Choroid plexus epithelial cell (primary cell): Measurements from ENCODE around the gene GRHPR.

Source experiments
- DNase-seq: peaks from one replicate; pipeline ENCODE4 v3.0.0-alpha.2; 2010; ENCODE audit warnings: low read depth
- H3K4me3 ChIP-seq: 2 replicates; pipeline ENCODE4 v1.5.1; 2011; ENCODE audit warnings: low read depth, mild to moderate bottlenecking, control low read depth, low read length, moderate library complexity
- TF ChIP-seq, protein P1 (sequence below): conservative IDR thresholded peaks from 2 replicates; pipeline ENCODE4 v1.5.1; 2011; ENCODE audit warnings: low read depth, mild to moderate bottlenecking, control low read depth, inconsistent platforms, low read length, moderate library complexity

The GRHPR gene

DNA sequence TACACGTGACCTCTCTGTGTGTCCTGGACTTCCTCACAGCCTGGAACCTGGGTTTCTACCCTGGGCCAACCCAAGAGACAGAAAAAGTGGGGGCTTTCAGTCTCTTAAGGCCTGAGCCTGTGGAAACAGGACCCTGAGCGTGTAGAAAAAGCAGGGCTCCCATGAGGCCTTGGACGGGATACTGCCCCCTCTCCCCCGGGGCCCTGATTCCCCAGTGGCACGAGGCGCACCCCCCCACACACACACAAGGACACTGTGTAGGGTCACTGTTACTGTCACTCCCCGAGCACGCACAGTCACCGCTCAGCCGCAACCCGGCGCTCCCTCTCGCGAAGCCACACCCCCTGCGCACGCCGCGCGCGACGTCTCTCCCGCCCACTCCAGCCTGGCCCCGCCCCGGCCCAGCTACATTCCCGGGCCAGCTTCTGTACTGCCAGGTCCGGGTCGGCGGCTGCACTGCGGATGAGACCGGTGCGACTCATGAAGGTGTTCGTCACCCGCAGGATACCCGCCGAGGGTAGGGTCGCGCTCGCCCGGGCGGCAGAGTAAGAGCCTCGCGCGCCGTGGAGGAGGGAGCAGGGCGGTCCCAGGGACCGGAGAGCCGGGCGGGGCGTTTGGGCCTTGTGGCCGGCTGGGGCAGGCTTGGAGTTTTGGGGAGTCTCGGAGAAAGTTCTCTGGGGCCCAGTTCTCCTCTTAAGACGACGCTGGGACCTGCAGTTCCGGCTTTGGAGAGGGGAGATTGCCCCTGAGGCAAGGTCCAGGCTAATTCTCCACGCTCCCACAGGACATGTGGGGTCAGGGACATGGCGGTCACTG is at the start of gene GRHPR:
Gene GRHPR (plus strand): TSS at position 408 of the 816 bp plus-strand sequence. CDS start 55 bp downstream, at position 463.
- H3K4me3 ChIP-seq = peak within 1 kb of the TSS; percentile 89
- peak; percentile 65 for DNase-seq
- TF ChIP-seq, protein P1, sequence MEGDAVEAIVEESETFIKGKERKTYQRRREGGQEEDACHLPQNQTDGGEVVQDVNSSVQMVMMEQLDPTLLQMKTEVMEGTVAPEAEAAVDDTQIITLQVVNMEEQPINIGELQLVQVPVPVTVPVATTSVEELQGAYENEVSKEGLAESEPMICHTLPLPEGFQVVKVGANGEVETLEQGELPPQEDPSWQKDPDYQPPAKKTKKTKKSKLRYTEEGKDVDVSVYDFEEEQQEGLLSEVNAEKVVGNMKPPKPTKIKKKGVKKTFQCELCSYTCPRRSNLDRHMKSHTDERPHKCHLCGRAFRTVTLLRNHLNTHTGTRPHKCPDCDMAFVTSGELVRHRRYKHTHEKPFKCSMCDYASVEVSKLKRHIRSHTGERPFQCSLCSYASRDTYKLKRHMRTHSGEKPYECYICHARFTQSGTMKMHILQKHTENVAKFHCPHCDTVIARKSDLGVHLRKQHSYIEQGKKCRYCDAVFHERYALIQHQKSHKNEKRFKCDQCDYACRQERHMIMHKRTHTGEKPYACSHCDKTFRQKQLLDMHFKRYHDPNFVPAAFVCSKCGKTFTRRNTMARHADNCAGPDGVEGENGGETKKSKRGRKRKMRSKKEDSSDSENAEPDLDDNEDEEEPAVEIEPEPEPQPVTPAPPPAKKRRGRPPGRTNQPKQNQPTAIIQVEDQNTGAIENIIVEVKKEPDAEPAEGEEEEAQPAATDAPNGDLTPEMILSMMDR = no peak

DNA sequence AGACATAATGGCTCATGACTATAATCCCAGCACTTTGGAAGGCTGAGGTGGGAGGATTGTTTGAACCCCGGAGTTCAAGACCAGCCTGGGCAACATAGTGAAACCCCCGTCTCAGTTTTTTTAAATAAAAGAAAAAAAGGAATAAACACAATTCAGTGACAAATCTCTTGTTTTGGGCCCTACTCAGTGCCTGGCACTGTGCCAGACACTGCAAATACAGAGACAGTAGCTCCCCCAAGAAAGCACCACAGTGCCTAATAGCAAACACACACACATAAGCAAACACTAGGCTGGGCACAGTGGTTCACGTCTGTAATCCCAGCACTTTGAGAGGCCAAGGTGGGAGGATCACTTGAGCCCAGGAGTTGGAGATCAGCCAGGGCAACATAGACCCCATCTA is 49.7 kb upstream of the GRHPR start:
- TF ChIP-seq, protein P1 = no peak
- no peak for DNase-seq
- H3K4me3 ChIP-seq = no peak overlapping the region

DNA sequence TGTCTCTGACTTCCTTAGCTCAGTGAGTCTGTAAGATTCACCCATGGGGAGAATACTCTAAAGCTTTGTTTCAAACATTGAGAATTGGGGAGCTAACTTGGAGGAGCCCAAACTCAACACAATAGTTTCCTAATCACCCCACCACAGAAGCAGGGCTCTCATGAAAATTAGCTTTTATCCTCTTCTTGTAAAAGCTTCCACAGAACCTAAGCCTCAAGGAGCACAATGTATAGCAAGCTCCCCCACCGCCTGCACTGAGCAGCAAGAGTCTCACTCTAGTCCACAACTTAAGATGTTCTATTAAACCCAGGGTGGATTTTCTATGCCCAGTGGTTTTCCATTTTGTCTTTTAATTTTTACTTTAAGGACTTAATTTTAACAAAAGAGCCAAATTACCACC is 48.9 kb upstream of the GRHPR start:
- TF ChIP-seq, protein P1 = no peak
- H3K4me3 ChIP-seq = no peak overlapping the region
- DNase-seq = no peak

DNA sequence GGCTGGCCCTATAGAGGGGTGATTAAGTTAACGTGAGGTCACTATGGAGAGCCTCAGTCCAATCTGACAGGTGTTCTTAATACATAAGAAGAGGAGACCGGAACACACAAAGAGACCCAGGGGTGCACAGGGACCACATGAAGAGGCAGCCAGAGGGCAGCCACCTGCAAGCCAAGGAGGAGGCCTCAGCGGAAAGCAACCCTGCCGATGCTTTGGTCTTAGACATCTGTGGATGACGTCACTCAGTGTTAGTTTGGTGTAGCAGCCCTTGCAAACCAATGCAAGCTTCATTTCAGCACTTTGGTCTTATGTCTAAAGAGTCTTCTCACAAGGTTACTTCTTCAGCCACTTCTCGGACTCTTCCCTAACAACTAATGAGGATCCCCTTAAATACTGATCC is 47.6 kb upstream of the GRHPR start:
- TF ChIP-seq, protein P1 = no peak

DNA sequence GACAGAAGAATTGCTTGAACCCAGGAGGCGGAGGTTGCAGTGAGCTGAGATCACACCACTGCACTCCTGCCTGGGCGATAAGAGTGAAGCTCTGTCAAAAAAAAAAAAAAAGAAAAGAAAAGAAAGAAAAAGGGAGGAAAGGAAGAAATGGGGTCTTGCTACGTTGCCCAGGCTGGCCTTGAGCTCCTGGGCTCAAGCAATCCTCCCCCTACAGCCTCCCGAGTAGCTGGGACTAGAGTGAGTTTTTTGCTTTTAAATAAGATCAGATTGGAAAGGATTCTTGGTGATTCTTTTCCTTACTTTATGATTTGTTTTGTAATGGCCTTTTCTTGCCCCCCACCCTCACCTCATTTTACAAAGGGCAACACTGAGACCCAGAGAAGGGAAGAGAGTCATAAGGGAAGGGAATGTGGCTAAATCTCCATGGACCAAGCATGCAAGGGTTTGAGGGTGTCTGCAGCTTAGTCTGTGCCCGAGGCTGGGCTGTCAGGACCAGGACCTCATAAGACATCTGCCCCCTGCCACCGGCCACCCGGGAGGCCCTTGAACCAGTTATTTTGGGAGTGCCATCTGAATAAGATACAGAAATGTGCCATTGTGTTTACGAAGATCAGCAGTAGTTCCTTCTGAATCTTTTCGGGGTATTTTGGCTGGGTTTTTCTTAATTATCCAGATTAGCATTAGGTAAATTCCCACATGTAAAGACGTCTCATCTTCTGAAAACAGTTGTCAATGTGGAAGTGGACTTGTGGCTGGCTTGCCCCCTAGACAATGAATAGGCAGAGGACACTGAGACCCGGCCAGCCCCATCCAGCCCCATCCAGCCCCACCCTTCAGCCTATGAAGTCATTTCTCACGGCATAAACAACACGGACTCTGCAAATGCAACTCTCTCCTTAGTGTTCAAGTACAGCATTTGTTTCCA is 44.5 kb upstream of the GRHPR start:
- H3K4me3 ChIP-seq = no peak overlapping the region
- TF ChIP-seq, protein P1 = no peak

More for the DNA sequence above, 47.6 kb upstream of the GRHPR start:
- no peak for DNase-seq
- no peak overlapping the region for H3K4me3 ChIP-seq

DNA sequence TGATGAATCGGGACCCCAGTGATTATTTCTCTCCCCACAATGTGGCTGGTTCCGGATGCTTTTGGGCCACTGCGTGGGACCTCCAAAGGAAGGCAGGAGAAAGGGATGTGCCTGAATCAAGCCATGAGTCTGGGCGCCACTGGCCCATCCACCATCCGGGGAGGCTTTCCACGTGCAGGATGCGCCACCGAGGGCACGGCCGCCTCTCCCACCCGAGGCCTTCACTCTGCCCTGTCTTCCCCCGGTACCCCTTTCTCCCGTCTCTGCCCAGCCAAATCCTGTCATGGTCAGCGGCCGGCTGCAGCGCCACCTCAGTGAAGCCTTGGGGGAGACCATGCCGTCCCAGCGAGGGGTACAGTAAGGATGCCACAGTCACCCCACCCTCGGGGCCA is 43.9 kb upstream of the GRHPR start:
- TF ChIP-seq, protein P1 = no peak
- no peak overlapping the region for H3K4me3 ChIP-seq
- no peak for DNase-seq

More for the DNA sequence above, 44.5 kb upstream of the GRHPR start:
- no peak for DNase-seq
